ENCODE measurements around the gene FBXO46.

Gene FBXO46

GRCh38 chr19:45730368-45731288 is at the start of gene FBXO46:
TSS of gene FBXO46 (minus strand) at chr19:45730896. CDS start at chr19:45713495, 17,401 bp downstream.
- peak; percentile 89 for DNase-seq (ENCODE audit: low read depth)

GRCh38 chr19:45780146-45780447 is 49.4 kb upstream of the FBXO46 start:
- DNase-seq (ENCODE audit: low read depth), result no peak

- DNase-seq (ENCODE audit: low read depth), result peak; percentile 80
These were observed 48.8 kb upstream of the FBXO46 start for GRCh38 chr19:45779231-45780145.

GRCh38 chr19:45778010-45778661 is 47.4 kb upstream of the FBXO46 start:
- no peak for DNase-seq (ENCODE audit: low read depth)

- DNase-seq (ENCODE audit: low read depth), result no peak
These were observed 46.8 kb upstream of the FBXO46 start for GRCh38 chr19:45777395-45777961.

GRCh38 chr19:45774765-45775164 is 44.1 kb upstream of the FBXO46 start:
- no peak for DNase-seq (ENCODE audit: low read depth)

GRCh38 chr19:45773384-45773783 is 42.7 kb upstream of the FBXO46 start:
- no peak for DNase-seq (ENCODE audit: low read depth)

GRCh38 chr19:45772912-45773311 is 42.2 kb upstream of the FBXO46 start:
- DNase-seq (ENCODE audit: low read depth), result no peak

- no peak for DNase-seq (ENCODE audit: low read depth)
These were observed 41.6 kb upstream of the FBXO46 start for GRCh38 chr19:45772130-45772840.

GRCh38 chr19:45771311-45771933 is 40.7 kb upstream of the FBXO46 start:
- DNase-seq (ENCODE audit: low read depth), result no peak

GRCh38 chr19:45770192-45771101 is 39.8 kb upstream of the FBXO46 start:
- DNase-seq (ENCODE audit: low read depth), result peak; percentile 88

- DNase-seq (ENCODE audit: low read depth), result no peak
These were observed 39.1 kb upstream of the FBXO46 start for GRCh38 chr19:45769821-45770191.

- peak; percentile 90 for DNase-seq (ENCODE audit: low read depth)
These were observed 38.5 kb upstream of the FBXO46 start, which contains the start of gene SIX5 for GRCh38 chr19:45768984-45769782. TSS of gene SIX5 (minus strand) at chr19:45769252. CDS start at chr19:45768844, 408 bp downstream.

GRCh38 chr19:45768655-45768983 is 37.9 kb upstream of the FBXO46 start:
- DNase-seq (ENCODE audit: low read depth), result no peak

GRCh38 chr19:45767881-45768654 is 37.4 kb upstream of the FBXO46 start:
- DNase-seq (ENCODE audit: low read depth), result peak; percentile 24

- DNase-seq (ENCODE audit: low read depth), result no peak
These were observed 36.7 kb upstream of the FBXO46 start for GRCh38 chr19:45767410-45767880.

GRCh38 chr19:45766869-45767346 is 36.2 kb upstream of the FBXO46 start:
- DNase-seq (ENCODE audit: low read depth), result no peak

- no peak for DNase-seq (ENCODE audit: low read depth)
These were observed 35.7 kb upstream of the FBXO46 start for GRCh38 chr19:45766296-45766868.

All from stimulated activated CD8-positive, alpha-beta memory T cell treated with anti-CD3 and anti-CD28 coated beads, Interleukin-4, amount 100 ng/mL, for 24 hours (primary cell).